ENCODE data around the gene DMD.

DMD gene

DNA sequence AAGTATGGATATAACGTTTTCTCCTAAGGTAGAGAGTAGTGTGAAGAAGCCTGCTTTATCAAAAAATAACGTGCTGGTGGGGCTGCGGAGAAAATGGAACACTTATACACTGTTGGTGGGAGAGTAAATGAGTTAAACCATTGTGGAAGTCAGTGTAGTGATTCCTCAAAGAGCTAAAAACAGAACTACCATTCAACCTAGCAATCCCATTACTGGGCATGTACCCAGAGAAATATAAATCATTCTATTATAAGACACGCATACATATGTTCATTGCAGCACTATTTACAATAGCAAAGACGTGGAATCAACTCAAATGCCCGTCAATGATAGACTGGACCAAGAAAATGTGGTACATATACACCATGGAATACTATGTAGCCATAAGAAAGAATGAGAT lies 196.4 kb downstream of the DMD start:
- DNase-seq: no peak

DNA sequence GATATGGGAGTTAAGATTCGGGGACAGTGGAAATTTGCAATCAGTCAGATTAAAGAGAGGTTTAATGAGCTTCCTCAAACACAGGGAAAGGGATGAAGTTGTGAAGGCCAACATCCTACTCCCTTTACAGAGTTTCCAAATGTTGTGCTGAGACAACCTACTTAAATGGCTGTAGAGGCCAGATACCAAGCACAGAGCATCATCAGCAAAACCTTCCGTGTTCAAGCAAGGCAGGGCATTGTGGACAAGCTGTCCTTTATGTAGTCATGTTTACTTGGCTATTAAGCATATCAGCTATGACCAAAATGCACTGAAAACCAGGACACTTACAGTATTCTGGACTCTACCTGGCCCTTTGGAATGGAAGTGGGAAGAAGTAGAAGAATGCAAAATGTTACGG lies 197.3 kb downstream of the DMD start:
- DNase-seq: no peak

DNA sequence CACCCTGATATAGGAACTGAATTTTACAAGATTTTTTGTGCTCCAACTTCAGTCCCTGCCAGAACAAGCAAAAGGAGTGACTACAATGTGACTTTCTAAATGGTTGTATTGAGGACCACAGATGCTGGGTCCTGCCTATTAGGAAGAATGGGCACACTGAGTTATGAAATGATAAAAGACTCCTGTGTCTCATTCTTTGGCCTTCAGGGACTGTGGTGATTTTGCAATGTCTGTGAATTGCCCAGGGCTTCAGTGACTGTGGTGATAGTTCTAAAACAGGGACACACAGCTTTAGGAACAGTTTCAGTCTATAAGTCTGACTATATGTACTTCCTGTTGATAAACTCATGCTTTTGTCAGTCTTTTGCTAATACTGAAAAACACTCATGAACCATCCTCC lies 210.2 kb downstream of the DMD start:
- DNase-seq: no peak

DNA sequence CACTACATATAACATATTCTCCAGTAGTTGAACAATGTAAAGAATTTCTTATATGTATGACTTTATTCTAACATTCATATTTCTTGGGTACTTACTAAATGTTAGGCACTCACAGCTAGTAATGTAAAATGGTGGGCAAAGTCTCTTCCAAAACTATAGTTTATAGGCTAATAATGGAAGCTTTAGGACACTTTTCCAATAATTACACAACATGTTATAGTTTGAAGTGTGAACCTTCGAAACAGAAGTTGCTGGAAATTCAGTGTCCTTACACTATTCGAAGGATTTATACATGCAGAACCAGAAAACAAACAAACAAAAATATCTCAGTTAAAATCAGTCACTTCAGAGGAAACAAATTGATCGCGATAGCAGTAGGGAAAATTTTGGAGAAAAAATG lies 212.6 kb downstream of the DMD start:
- DNase-seq: no peak

DNA sequence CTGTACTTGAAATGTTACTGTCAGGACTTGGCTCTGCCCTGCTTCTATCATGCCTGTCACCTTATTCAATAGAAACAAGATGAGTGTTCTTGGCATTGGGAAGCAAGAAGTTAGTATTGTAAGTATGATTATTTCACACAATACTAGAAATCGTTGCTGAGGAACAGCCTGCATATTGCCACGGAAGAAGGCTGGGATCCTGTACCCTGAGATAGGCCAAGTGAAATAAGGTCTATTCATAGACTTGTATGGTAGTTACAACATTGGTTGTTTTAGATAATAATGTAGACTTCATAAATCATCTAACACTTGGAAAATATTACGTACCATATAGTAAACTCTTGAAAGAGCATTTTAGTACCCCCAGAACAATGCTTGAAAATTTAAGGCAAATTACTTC lies 215.9 kb downstream of the DMD start:
- DNase-seq: no peak

DNA sequence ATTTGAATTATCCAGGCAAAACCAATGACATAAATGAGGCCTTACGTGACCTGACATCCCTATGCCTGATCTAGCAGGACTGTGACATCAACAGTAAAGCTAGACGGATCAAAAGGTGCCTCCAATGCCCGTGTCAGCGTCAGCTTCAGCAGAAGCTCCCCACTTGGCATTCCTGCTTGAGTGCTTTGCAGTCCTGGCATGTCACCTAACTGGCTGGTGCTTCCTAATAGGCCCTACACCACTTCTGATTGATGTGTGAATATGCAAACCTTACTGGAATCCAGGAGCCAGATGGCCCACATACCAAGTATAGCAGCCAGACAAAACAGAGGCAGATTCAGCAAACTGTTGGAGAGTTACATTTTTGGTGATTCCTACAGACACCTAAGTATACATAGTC lies 224.2 kb downstream of the DMD start:
- DNase-seq: no peak

DNA sequence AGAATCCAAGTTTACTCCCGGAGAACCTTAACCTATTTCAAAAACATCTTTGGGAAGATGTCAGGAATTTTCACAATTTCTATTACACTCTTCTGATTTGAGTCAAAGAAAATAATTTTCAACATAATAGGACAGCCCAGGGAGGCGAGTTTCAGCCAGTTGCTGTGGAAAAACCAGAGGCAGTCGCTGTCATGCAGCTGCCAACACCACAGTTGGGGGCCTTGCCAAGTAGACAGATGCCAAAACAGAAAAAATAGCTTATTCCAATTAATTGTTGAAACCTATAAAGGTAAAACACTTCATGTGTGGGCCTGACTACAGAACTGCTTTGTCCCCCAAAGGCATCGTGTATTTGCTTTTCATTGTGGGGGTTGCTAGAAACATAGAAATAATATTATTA lies 225.8 kb downstream of the DMD start:
- DNase-seq: no peak

DNA sequence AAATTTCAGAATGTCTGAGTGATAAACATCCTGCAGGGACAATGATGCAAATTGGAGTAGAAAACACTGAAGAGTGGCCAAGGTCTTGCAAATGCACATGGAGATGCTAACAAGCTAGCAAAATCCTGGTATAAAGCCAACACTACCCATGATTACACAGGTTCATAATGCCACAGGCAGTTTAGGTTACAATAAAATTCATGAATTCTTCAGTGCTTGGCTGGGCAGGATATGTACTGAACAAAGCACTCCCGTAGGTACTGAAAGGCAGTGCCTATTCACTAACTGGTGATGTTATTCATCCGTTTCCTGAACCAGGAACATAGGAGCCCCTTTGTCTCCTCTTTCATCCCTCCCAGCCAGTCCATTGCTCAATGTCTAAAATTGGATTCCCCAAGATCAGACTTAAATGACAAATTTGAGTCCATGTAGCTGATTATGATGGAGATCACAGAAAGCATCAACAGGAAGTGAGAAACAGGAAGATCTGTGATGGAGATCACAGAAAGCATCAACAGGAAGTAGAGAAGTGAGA lies 244.5 kb downstream of the DMD start:
- no peak for DNase-seq

DNA sequence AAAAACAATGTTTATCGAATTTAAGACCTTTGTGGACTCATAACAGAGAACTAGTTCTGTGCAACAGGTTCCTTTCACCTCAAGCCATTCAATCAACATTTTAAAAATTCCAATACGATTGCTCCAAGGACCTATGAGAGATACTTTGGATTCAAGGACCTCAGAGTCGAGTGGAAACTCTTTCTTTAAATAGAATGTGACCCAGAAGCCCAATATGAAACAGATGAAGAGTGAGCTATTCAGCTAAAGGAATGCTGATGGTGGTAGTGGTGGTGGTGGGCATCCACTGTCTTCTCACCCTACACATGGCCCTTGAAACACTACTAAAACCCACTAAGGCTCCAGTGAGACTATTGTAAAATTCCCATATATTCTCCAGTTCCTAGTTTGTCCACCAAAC lies 257.2 kb downstream of the DMD start:
- DNase-seq: no peak

DNA sequence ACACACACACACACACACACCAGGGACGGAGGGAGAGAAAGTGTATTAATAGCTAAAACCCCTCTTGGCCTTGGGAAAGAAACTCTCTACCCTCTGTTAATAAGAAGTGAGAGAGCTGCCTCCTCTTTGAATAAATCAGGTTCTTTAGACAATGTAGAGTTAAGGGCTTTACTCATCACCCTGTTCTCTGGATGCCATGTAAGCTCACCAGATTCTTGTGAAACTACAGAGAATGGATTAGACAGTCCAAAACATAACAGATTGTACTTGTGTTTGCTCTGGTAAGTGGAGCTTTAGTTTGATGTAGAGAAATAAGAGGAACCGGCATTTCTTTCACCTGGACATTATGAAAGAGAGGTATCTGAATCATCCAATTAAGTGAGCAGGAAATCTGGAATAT lies 263.2 kb downstream of the DMD start:
- no peak for DNase-seq

DNA sequence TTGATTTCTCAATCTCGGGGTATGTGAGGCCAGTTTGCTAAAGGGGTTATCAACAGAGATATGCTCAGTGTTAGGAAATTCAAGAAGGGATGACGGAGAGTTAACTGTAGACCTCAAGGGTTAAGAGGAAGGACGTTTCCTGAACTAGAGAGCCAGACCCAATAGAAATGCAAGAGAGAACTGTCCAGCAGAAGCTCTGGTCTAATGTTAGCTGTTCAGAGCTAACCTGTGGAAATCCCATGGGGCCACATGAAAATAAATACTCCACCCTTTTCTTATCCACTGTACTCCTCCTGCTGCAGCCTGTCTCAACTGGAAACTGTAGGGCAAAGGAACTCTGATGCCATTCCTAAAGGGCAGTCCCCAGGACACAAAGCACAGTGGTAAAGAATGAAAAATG lies 274.3 kb downstream of the DMD start:
- DNase-seq: no peak

DNA sequence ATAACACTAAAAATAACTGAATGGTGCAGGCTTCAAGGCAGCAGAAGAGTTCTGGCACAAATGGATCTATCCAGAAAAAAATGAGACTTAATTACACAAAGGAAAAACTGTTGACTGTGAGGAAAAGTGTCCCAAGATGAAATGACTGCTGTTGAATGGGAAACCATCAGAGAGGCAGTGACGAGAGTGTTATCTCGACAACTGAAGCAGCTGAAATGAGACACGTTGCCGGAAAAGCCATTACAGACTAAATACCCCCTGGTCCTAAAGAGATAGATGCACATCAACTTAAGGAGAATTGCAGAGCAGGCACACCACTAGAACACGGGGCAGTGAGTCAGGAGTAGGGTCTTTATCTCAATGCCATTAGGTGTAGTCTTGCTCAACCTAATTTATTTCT lies 277.8 kb downstream of the DMD start:
- no peak for DNase-seq

DNA sequence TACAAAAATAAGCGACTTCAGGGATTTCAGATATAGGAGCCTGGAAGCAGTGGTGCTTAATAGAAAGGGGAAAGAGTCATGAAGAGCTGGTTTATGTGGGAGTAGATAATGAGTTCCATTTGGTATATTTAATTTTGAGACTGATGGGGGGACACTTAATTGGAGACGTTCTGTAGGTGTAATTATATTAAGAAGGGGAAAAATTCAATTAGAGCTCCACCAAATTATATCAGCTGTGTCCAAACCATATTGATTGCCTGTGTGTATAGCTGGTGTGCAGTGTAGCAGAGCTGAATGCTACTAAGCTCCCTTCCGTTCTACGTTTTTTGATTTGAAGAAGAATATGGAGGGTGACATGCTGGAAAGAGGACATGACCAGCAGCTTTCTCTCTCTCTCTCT lies 282.3 kb downstream of the DMD start:
- no peak for DNase-seq

DNA sequence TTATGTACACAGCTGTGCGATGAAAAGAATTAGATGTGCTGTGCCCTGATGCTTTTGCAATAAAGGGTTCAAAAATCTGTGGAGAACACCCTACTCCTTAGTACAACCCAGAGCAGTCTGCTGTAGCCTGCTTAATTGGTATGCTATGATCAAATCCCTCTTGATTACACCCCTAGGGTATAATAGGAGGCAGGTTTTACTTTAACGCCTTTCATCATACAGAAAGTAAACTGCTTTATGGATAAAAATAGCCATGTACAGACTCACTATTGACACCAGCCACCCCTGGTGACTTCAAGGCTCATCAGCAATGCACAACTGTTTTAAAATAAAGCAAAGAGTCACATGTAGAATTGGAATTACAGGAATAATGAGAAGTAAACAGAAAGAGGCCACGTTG lies 315.3 kb downstream of the DMD start:
- DNase-seq: no peak

DNA sequence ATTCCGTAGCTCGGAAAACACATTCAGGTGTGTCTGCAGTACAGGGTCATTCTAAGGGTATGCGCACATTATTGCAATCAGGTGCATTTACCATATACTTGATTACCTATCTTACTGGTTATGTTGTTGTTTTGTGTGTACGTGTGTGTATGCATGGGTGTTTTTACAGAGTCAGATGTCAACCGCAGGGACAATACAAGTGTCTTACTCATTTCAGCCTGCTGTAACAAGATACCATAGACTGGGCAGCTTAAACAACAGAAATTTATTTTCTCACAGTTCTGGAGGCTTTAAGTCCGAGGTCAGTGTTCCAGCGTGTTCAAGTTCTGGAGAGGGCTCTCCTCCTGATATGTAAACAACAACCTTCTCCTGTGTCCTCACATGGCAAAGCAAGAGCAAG lies 316.7 kb downstream of the DMD start:
- DNase-seq: no peak

DNA sequence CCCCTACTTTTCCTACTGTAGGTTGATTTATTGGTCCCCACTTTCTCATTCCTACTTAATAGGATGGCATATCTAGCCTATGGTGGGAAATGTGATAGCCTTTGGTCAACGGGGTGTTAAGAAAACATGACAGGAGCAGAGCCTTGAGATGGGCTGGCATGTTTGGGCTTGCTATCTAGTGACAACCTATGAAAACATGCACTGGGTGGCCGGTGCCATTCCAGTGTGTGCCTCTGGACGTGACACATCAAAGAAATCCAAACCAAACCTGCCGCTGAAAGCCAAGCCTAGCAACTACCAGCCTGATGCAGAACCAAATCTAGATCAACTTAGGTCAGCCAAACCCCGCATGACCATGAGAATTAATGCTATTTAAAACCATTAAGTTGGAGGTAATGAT lies 317.6 kb downstream of the DMD start:
- no peak for DNase-seq

DNA sequence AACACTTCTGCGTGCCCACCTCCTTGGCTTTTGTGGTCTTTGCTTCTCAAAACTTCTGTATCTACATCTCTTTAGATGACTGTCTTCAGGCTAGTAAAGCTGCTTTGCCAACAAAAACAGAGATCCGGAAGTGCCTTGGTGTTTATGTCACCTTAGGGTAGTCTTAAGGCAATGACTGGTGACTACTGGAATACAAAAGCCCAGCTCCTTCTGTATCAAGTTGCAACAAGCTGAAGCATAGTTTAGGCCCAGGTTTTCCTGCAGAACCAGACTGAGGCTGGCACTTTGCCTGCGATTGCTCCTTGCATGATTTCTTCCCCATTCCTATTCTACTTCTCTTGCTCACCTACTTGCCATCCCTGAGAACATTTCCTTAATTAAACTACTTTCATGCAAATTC lies 333.8 kb downstream of the DMD start:
- no peak for DNase-seq

DNA sequence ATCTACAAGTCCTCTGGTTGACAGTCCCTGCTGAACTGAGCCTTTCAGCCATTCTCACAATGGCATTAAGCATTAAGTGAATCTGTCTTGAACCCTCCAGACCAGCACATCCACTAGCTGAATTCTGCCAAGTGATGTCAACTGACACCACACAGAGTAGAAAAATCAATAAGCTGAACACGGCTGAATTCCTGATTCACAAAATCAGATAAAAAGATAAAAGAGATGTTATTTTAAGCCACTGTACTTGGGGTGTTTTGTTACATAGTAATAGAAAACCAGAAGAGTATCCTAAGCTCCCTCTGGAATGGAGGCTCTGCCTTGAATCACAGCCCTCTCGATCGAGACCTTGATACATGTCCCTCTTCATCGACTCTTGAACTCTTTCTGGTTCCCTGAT lies 336.5 kb downstream of the DMD start:
- DNase-seq: no peak

DNA sequence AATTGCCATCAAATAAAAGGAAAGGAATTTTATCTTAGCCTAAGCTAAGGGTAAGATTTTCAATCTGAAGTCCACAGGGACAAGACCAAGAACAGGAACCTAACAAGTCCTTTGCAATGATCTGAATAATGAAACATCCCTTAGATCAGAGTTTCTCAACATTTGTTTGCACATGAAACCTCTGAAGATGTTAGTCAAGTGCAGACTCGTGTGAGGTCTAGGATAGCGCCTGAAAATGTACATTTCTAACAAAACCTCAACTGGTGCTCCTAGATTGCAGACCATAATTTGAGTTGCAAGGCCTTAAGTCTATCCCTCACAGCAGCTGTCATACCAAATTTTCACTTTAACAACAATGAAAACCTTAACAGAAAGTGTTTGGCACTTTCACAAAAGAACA lies 337.6 kb downstream of the DMD start:
- no peak for DNase-seq

DNA sequence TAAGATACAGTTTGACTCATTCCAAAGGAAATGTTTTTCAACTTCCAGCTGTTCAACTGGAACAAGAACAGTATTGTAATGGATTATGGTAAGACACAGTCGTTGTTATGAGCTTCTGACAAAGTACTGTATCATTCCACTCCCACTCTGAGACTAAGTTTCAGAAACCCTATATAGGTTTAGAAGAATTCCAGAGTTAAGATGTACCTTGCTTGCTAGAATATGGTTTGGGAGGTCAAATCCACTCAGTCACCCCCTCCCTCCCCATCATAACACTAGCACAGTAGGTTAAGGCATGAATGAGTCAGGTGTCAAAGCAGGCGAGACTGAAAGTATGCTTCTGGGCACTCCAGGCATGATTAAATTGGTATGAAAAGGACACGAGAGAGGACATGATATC lies 339.7 kb downstream of the DMD start:
- DNase-seq: no peak

DNA sequence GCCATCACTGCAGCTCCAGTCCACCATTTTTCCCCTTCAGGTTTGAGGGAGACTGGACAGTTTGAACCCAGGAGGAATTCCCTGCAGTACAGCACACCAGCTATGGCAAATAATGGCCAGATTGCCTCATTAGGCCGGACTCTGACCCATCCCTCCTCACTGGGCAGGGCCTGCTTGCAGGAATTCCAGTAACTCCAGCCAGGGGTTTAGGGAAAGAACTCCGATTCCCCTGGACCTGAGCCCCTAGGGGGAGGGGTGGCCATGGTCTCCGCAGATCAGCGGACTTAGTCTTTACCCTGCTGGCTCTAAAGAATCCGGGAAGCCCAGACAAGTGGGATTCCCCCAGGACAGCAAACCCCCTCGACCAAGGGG lies 342.8 kb downstream of the DMD start:
- DNase-seq: no peak

DNA sequence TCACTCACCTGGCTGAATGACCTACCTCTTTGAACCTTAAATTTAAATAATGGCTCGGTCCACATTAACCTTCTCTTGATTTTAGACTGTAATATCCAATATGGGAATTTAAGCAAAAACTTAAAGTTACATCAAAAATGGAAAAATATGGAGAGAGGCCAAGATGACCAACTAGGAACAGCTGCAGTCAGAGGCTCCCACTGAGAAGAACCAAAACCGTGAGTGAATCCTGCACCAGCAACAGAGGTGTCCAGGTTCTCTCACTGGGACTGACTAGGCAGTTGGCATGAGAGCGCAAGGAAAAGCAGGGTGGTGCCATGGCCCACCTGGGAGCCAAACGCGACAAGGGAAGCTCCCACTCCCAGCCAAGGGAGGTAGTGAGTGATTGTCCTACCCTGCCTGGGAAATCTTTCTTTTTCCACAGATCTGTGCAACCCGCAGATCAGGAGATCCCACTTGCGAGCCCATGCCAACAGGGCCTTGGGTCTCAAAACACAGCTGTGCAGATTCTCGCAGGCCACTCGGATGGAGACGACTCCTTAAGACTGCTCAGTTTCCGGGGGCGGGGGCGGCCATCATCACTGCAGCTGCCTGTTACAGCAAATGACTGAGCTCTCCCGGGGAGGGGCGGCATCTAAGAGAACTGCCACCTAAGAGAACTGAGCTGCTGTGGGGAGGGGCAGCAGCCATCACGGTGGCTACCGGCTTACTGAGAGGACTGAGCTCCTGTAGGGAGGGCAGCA lies 343.4 kb downstream of the DMD start:
- no peak for DNase-seq

DNA sequence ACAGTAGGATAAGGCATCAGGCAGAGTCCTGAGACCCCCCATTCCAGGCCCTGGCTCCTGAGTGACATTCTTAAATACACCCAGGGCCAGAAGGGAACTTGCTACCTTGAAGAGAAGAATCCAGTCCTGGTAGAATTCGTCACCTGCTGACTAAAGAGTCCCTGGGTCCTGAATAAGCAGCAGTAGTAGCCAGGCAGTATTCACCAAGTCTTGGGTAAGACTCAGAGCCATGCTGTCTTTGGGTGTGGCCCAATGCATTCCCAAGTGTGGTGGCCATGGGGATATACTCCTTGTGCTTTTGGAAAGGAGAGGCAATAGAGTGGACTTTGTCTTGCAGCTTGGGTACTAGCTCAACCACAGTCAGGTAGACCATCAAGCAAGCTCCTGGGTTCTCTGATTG lies 359.1 kb downstream of the DMD start:
- DNase-seq: no peak

DNA sequence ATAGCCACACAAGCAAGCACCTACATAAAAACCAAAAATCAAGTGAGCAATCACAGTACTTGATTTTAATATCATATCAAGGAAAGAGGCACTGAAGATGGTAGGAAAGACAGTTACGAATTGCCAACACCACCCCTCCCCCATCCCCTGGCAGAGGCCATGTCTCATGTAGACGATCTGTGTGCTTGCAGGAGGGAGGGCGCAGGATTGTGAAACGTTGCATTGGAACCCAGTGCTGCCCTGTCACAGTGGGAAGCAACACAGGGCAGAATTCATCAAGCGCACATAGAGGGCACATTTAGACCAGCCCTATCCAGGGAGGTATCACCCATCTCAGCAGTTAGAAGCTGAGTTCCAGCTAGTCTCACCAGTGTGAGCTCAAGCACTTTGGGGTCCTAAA lies 359.8 kb downstream of the DMD start:
- no peak for DNase-seq

DNA sequence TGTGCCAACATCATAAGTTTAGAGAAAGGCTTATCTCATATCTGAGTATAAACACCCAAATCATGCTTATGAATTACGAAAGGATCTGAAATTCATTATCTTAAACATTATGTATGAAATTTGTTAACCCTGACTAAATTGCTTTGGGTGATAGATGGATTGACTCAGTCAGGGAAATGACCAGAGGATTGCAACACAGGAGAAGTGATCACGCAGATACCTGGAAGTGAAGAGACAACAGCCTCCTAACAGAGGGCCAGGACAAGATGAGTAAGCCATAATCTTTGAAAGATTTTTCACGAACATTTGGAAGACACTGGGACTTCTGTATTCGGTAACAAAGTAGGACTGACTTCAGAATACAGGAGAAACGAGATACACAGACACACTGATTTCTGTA lies 363.4 kb downstream of the DMD start:
- no peak for DNase-seq

DNA sequence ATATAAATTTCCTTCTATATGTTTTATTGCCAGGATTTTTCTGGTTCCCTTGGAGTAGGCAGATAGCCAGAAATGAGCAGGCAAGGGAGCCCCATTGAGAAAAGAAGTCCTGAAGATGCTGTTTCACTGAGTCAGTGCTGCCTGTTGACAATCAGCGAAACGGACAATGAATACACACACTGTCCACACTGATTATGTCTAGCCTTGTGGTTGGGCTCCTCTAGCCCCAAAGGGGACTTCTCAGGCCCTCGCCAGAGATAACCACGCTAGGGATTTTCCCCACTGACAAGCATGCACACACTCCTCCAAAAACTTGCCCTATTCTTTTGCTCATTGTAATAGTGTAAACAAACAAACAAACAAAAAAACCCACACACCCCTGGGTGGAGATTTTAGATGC lies 369.3 kb downstream of the DMD start:
- DNase-seq: no peak
